Limb (tissue), 2 donors: ENCODE measurements around the gene RAB13.
"Not testable (repeated sequence)": the region's sequence is repeated elsewhere in the genome, so short reads cannot be mapped to it uniquely, and the experiment has no call there.

Experiments used
- DNase-seq, 2 donors: peaks; one replicate each; pipeline ENCODE4 v3.0.0-alpha.2; 2016; ENCODE audit errors: extremely low spot score in 2 of 2

RAB13 gene

DNA sequence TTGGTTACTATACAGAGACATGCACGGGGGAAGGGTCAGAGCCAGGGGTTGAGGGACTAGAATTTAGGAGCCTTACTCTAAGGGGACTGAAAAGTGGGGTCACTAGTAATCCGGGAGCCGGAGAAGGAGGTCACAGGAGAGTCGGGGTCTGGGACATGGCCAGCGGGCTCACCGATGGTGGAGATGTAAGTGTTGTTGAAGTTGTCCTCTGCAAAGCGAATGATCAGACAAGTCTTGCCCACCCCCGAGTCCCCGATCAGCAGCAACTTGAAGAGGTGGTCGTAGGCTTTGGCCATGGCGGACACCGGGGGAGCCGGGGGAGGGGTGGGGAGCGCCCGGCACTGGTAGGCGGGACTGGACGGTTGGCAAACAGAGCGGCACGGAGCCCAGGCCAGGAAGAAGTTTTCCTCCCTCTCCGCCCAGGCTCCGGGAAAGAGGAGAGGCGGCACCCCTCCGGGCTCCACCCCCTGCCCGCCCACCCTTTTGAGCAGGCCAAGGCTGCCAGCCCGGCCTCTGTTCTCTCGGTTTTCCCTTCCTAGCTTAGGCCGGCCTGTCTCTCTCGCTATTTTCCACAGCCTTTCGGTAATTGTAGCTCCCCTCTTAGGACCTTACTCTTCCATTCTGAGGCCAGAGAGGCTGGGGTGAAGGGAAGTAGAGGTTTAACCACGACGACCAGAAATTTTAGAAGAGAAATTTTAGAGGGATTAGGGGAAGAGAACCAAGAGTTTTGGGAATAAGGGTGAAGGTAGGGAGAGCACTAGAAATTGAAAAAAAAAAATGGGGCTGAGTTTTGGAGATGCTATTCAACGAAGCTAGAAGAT is at the start of gene RAB13:
TSS of gene RAB13 (minus strand) at position 399 of the 821 bp plus-strand sequence. CDS start at position 296, 103 bp downstream.
- DNase-seq = peak; percentile 81 to 90

DNA sequence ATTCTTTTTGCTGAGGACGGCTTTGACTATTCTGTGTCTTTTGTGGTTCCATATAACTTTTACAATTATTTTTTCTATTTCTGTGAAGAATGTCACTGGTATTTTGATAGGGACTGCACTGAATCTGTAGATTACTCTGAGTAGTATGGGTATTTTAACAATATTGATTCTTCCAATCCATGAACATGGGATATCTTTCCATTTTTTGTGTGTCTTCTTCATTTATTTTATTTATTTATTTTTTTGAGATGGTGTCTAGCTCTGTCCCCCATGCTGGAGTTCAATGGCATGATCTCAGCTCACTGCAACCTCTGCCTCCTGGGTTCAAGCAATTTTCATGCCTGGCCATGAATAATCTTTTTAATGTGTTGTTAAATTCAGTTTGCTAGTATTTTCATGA is 47.6 kb upstream of the RAB13 start:
- DNase-seq = not testable (repeated sequence)

DNA sequence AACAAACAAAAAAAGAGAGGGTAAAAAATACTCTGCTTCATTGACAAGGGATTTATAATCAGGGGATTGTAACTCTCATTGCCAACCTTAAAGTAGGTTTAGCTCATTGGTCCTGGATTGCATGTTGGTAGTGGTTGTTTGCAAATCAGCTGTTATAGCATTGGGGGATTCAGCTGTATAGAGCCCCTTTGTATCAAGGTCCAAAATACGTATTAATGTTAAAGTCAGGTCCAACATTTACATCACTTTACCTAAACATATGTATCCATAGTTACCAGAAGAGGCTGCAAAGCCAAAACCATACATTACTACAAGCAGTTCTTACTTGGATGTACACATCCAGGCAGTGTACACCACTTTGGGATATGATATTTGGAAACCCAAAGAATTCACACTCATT is 33.8 kb upstream of the RAB13 start:
- no peak for DNase-seq

- DNase-seq = no peak
Observed at GRCh38 chr1:154019269-154019668, 33.1 kb upstream of the RAB13 start.

GRCh38 chr1:154014154-154014907 is 28.2 kb upstream of the RAB13 start:
- DNase-seq = no peak

DNA sequence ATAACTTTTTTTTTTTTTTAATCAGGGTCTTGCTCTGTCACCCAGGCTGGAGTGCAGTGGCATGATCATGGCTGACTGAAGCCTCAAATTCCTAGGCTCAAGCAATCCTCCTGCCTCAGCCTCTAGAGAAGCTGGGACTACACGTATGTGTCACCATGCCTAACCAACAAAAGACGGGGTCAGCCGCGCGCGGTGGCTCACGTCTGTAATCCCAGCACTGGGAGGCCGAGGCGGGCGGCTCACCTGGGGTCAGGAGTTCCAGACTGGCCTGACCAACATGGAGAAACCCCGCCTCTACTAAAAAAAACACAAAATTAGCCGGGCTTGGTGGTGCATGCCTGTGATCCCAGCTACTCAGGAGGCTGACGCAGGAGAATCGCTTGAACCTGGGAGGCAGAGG is 26.4 kb upstream of the RAB13 start:
- not testable (repeated sequence) for DNase-seq

DNA sequence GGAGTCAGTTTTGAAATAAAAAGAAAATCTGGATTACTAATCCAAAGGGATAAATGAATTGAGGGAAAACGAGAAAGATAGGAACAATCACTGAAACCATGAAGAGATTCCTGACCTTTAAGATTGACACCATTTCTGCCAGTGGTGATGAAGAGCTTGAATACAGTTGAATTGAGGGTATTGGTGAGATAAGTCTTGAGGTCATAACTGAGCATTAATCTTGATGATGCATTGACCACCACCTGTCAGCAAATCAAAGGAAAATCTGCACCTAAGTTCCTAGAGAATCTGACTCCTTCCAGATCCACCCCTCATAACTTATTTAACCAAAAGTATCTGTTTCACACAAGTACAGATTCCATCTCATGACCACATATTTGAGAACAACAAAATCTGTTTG is 26.0 kb upstream of the RAB13 start:
- DNase-seq = no peak

GRCh38 chr1:154006136-154006535 is 20.0 kb upstream of the RAB13 start:
- no peak for DNase-seq

GRCh38 chr1:154000420-154000819 is 14.3 kb upstream of the RAB13 start:
- no peak for DNase-seq

- not testable (repeated sequence) for DNase-seq
Observed at GRCh38 chr1:153996882-153997281, 10.7 kb upstream of the RAB13 start.

- no peak for DNase-seq
Observed at GRCh38 chr1:153995640-153996039, 9.5 kb upstream of the RAB13 start.

GRCh38 chr1:153995202-153995601 is 9.1 kb upstream of the RAB13 start:
- no peak for DNase-seq

- no peak for DNase-seq
Observed at GRCh38 chr1:153991806-153992205, 5.7 kb upstream of the RAB13 start.

DNA sequence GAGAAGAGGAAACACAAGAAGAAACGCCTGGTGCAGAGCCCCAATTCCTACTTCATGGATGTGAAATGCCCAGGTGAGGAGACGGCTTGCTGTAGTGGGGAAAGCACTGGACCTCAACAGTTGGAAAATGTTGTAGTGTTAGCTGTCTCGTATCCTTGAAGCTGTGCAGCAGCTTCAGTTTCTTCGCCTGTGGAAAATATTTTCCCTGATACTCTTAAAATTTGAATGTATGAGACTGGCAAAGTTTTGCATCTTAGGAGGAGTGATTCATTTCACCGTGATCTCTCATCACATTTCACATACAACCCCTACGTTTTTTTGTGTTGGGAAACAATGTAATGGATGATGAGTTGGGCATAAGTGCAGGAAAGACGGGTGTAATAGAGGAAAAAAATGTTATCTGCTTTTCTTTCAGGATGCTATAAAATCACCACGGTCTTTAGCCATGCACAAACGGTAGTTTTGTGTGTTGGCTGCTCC is 5.1 kb upstream of the RAB13 start:
- DNase-seq = no peak

DNA sequence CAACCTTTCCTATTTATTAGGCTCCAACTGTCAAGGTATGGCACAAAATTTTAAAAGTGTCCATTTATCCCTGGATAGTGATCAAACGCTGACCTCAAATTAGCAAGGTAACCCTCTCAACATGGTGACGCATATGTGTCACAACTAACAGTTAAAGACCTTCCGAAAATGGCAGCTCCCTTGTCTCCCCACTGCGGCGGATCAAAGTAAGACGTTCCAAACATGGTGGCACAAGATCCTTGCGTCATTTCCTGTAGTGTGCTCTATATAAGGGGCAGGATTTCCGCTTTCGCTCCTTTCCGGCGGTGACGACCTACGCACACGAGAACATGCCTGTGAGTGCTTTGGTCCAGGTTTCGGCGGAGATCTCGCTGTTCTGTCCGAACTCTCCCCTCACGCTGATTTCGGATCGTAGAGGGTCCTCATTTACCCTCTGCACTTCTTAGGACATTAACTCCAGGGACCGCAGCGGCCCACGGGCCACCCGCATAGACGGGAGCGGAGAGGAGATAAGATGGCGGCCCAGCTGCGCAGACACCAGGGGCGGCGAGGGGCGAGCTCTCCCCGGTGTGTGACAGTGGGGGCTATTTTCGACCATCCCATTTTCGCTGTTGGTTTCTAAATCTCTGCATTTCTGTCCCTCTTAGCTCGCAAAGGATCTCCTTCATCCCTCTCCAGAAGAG is 4.5 kb upstream of the RAB13 start, which contains the start of gene RPS27:
TSS of gene RPS27 (plus strand) at position 295 of the 683 bp plus-strand sequence. CDS start at position 330, 35 bp downstream.
- peak; percentile 92 to 100 for DNase-seq

DNA sequence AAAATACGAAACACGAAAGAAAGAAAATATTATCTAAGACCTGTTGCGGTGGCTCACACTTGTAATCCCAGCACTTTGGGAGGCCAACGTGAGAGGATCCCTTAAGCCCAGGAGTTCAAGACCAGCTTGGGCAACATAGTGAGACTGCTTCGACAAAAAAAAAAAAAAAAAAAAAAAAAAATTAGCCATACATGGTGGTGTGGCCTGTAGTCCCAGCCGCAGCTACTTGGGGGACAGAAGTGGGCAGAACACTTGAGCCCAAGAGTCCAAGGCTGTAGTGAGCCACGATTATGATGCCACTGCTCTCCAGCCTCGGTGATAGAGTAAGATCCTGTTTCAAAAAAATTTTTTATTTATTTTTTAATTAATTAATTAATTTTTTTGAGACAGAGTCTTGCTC is 1.5 kb upstream of the RAB13 start:
- DNase-seq = no peak

- peak in 1 of 2 donors; percentile 43 for DNase-seq
Observed at GRCh38 chr1:153985341-153985912, 712 bp downstream of the RAB13 start.

- no peak for DNase-seq
Observed at GRCh38 chr1:153984123-153984894, 1.8 kb downstream of the RAB13 start.

GRCh38 chr1:153981735-153982134 is 4.4 kb downstream of the RAB13 start:
- DNase-seq = not testable (repeated sequence)

DNA sequence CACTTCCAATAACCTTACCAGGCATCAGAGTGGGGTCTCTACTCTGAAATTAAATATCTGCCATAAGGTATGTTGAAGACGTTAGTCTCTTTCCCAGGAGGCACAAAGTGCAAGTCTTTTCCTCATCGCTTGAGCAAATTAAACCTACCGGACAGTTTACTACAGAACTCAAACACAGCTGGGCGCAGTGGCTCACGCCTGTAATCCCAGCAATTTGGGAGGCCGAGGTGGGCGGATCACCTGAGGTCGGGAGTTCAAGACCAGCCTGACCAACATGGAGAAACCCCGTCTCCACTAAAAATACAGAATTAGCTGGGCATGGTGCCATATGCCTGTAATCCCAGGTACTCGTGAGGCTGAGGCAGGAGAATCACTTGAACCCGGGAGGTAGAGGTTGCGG is 7.0 kb downstream of the RAB13 start:
- not testable (repeated sequence) for DNase-seq
